Calu3 (cell line): ENCODE data around the gene FHL3. TPM values are rescaled to one million over a fixed set of nuclear protein-coding genes. Genes with fewer than 3 reads are reported as not detected.

Experiments used
- BruUV-seq: library from RNA; stranded (reverse); fragments of 400-500 nt; replicated peaks from 2 replicates; lab custom pipeline; 2021; lab: Mats Ljungman, UMichigan
- CTCF ChIA-PET: fragments of 300-600 bp; sonication (Branson Sonifier 250); formaldehyde crosslinking; loops from one replicate; lab custom pipeline; 2022; ENCODE audit warnings: antibody characterized with exemption; lab: Charles Lee
- DNase-seq: peaks from one replicate; pipeline ENCODE4 v3.0.0; 2022
- H3K27ac Mint-ChIP-seq: one replicate; pipeline ENCODE4 v1.8.0; 2022; ENCODE audit warnings: mixed read lengths; ENCODE audit not compliant: unreplicated experiment
- H3K27me3 Mint-ChIP-seq: one replicate; pipeline ENCODE4 v1.8.0; 2022; ENCODE audit warnings: mixed read lengths; ENCODE audit not compliant: unreplicated experiment
- H3K36me3 Mint-ChIP-seq: one replicate; pipeline ENCODE4 v1.8.0; 2022; ENCODE audit warnings: mild to moderate bottlenecking, moderate library complexity, mixed read lengths; ENCODE audit not compliant: insufficient read depth, unreplicated experiment
- H3K4me1 Mint-ChIP-seq: one replicate; pipeline ENCODE4 v1.8.0; 2022; ENCODE audit warnings: mild to moderate bottlenecking, low read depth, mixed read lengths; ENCODE audit not compliant: unreplicated experiment
- H3K4me3 Mint-ChIP-seq: one replicate; pipeline ENCODE4 v1.8.0; 2022; ENCODE audit warnings: mild to moderate bottlenecking, low read depth, moderate library complexity, mixed read lengths; ENCODE audit not compliant: unreplicated experiment
- H3K9me3 Mint-ChIP-seq: one replicate; pipeline ENCODE4 v1.8.0; 2022; ENCODE audit warnings: low read depth, mixed read lengths; ENCODE audit not compliant: unreplicated experiment
- intact Hi-C: fragments of 100-400 bp; cut with micrococcal nuclease; formaldehyde crosslinking; loops from one replicate; pipeline ENCODE4 v1.10.0; 2022; ENCODE audit not compliant: unreplicated experiment
- total RNA-seq: library from RNA; stranded (reverse); gene quantifications from 2 replicates; pipeline ENCODE4 v1.2.3, GENCODE V29; 2022
- TF ChIP-seq, protein P1 (sequence below): fragments of 200-600 bp; IDR thresholded peaks from one replicate; pipeline ENCODE4 v1.8.0; 2022; ENCODE audit warnings: antibody characterized with exemption; ENCODE audit not compliant: unreplicated experiment

FHL3 gene
- total RNA-seq, 1 experiment from 2014 or later = 20.4 TPM

GRCh38 chr1:38051079-38051543, 45.8 kb upstream of the FHL3 start:
- peaks cover 93% of the 10 kb centered on the region for H3K27me3 Mint-ChIP-seq
- BruUV-seq = no TSS peak
- TF ChIP-seq, protein P1, sequence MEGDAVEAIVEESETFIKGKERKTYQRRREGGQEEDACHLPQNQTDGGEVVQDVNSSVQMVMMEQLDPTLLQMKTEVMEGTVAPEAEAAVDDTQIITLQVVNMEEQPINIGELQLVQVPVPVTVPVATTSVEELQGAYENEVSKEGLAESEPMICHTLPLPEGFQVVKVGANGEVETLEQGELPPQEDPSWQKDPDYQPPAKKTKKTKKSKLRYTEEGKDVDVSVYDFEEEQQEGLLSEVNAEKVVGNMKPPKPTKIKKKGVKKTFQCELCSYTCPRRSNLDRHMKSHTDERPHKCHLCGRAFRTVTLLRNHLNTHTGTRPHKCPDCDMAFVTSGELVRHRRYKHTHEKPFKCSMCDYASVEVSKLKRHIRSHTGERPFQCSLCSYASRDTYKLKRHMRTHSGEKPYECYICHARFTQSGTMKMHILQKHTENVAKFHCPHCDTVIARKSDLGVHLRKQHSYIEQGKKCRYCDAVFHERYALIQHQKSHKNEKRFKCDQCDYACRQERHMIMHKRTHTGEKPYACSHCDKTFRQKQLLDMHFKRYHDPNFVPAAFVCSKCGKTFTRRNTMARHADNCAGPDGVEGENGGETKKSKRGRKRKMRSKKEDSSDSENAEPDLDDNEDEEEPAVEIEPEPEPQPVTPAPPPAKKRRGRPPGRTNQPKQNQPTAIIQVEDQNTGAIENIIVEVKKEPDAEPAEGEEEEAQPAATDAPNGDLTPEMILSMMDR = no peak
- H3K27ac Mint-ChIP-seq = no peak overlapping the region
- peaks cover 24% of the 10 kb centered on the region for H3K4me1 Mint-ChIP-seq
- no peak for DNase-seq
- H3K4me3 Mint-ChIP-seq = no peak overlapping the region
- intact Hi-C loops = no loop called here
- peaks cover 7% of the 10 kb centered on the region for H3K36me3 Mint-ChIP-seq
- no peaks in the 10 kb centered on the region for H3K9me3 Mint-ChIP-seq
- CTCF ChIA-PET = interaction anchor here (0.6 kb wide), 1 partner anchor 215 kb away, joined by 3 read pairs; no protein-coding TSS in a partner anchor

DNA sequence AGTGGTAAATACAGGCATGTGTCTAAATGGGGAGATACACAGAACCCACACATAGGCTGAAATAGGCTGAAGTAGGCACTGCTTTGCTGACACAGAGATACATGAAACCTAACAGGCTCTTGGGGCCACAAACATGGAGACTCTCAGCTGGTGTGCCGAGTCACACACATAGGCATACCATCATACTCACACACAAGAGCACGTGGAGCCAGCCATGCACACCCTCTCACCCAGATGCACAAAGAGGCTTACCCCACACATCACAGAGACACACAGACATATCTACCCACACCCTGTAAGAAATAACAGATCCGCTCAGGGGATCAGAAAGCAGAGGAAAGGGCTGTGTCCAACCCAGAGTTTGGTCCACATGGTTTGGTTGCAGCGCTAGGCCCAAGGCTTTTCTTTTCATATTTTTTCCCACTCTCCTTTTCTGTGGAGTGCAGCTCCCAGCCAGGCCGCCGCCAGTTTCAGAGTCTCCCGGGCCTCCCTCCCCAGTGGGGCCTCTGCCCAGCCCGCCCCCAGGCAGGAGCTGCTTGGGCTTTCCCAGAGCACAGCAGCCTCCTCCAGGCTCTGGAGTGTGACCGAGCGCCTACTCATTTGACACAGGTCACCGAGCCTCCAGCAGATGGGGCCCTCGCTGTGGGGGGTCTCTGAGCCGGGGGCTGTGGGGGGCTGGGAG, 45.2 kb upstream of the FHL3 start:
- intact Hi-C loops = no loop called here
- Mint-ChIP-seq H3K36me3 (peaks cover 7% of the 10 kb centered on the region), H3K27ac (no peak overlapping the region), H3K4me3 (no peak overlapping the region), H3K4me1 (peaks cover 24% of the 10 kb centered on the region), H3K9me3 (no peaks in the 10 kb centered on the region), H3K27me3 (peaks cover 88% of the 10 kb centered on the region)
- CTCF ChIA-PET = interaction anchor here (0.6 kb wide), 1 partner anchor 216 kb away, joined by 3 read pairs; no protein-coding TSS in a partner anchor
- no TSS peak for BruUV-seq
- TF ChIP-seq, protein P1 = no peak
- no peak for DNase-seq

- intact Hi-C loops = no loop called here
- H3K4me1 Mint-ChIP-seq = peaks cover 15% of the 10 kb centered on the region
- no peak for DNase-seq
Observed at GRCh38 chr1:38047603-38048141, 42.4 kb upstream of the FHL3 start.

GRCh38 chr1:38046884-38047602, 41.7 kb upstream of the FHL3 start:
- TF ChIP-seq, protein P1 = no peak
- Mint-ChIP-seq H3K27ac (no peak overlapping the region), H3K9me3 (no peaks in the 10 kb centered on the region), H3K36me3 (peaks cover 7% of the 10 kb centered on the region), H3K4me1 (peaks cover 8% of the 10 kb centered on the region), H3K4me3 (peak overlapping the region; percentile 85), H3K27me3 (peaks cover 79% of the 10 kb centered on the region)
- DNase-seq = peak; percentile 85
- CTCF ChIA-PET = interaction anchor here (0.6 to 0.7 kb wide), 3 partner anchors 25 to 544 kb away, joined by 3 to 7 read pairs (median 4); no protein-coding TSS in a partner anchor
- BruUV-seq = no TSS peak
- intact Hi-C loops = no loop called here

More at GRCh38 chr1:38047603-38048141, 42.4 kb upstream of the FHL3 start:
- CTCF ChIA-PET = interaction anchor here (0.8 kb wide), 2 partner anchors 56 to 788 kb away, joined by 3 read pairs; no protein-coding TSS in a partner anchor
- TF ChIP-seq, protein P1 = no peak
- no TSS peak for BruUV-seq
- H3K27ac Mint-ChIP-seq = no peak overlapping the region
- H3K9me3 Mint-ChIP-seq = no peaks in the 10 kb centered on the region
- H3K27me3 Mint-ChIP-seq = peaks cover 79% of the 10 kb centered on the region
- H3K36me3 Mint-ChIP-seq = peaks cover 7% of the 10 kb centered on the region
- peak overlapping the region; percentile 85 for H3K4me3 Mint-ChIP-seq
